Mesenchymal stem cell (in vitro differentiated cells and primary cell): ENCODE results near the gene TEX10.
"Not testable (repeated sequence)": the region's sequence is repeated elsewhere in the genome, so short reads cannot be mapped to it uniquely, and the experiment has no call there.

Source experiments
- DNase-seq: peaks from one replicate; pipeline ENCODE4 v3.0.0-alpha.2; 2013
- H2AFZ ChIP-seq: one replicate; pipeline ENCODE4 v1.6.1; 2013; ENCODE audit warnings: low read depth, mild to moderate bottlenecking, control low read depth, inconsistent platforms, low read length, moderate library complexity
- H2AK5ac ChIP-seq: 2 replicates; pipeline ENCODE4 v1.6.1; 2013; ENCODE audit warnings: low read length, moderate library complexity, mild to moderate bottlenecking, inconsistent platforms; ENCODE audit not compliant: severe bottlenecking
- H2BK120ac ChIP-seq: one replicate; pipeline ENCODE4 v1.6.1; 2013; ENCODE audit warnings: low read depth, mild to moderate bottlenecking, inconsistent platforms, low read length, moderate library complexity
- H2BK12ac ChIP-seq, 2 experiments: one replicate each; pipeline ENCODE4 v1.6.1; 2013; ENCODE audit warnings: inconsistent platforms in 2 of 2, low read length in 2 of 2, mild to moderate bottlenecking in 2 of 2, moderate library complexity in 2 of 2, control low read depth in 1 of 2
- H2BK15ac ChIP-seq: one replicate; pipeline ENCODE4 v1.6.1; 2013; ENCODE audit warnings: mild to moderate bottlenecking, low read depth, inconsistent platforms; ENCODE audit not compliant: poor library complexity, severe bottlenecking
- H2BK5ac ChIP-seq: 2 replicates; pipeline ENCODE4 v1.6.1; 2013; ENCODE audit warnings: low read depth, mild to moderate bottlenecking, low read length, control low read depth, inconsistent platforms; ENCODE audit not compliant: poor library complexity, severe bottlenecking
- H3K14ac ChIP-seq, 2 experiments: one replicate each; pipeline ENCODE4 v1.6.1; 2013; ENCODE audit warnings: inconsistent platforms in 2 of 2, low read length in 2 of 2, control low read depth in 1 of 2, mild to moderate bottlenecking in 1 of 2, moderate library complexity in 1 of 2
- H3K18ac ChIP-seq, 2 experiments: one replicate each; pipeline ENCODE4 v1.6.1; 2013; ENCODE audit warnings: inconsistent platforms in 2 of 2, low read length in 2 of 2, control low read depth in 1 of 2, low read depth in 1 of 2, mild to moderate bottlenecking in 1 of 2
- H3K23ac ChIP-seq, 2 experiments: one replicate each; pipeline ENCODE4 v1.6.1; 2013; ENCODE audit warnings: inconsistent platforms in 2 of 2, low read length in 2 of 2, mild to moderate bottlenecking in 2 of 2, moderate library complexity in 2 of 2, control low read depth in 1 of 2
- H3K27ac ChIP-seq: 2 replicates; pipeline ENCODE4 v1.5.1; 2013; ENCODE audit warnings: mild to moderate bottlenecking, moderate library complexity, low read length, control low read depth, inconsistent platforms; ENCODE audit not compliant: poor library complexity, severe bottlenecking
- H3K27me3 ChIP-seq, 2 experiments: 2 replicates each; pipeline versions ENCODE4 v1.6.1 to v1.7.0; 2013; ENCODE audit warnings: low read length in 2 of 2, mild to moderate bottlenecking in 2 of 2, moderate library complexity in 2 of 2, control low read depth in 1 of 2, inconsistent platforms in 1 of 2; ENCODE audit not compliant: control insufficient read depth in 1 of 2, insufficient read depth in 1 of 2
- H3K36me3 ChIP-seq, 2 experiments: 2 replicates each; pipeline versions ENCODE4 v1.6.1 to v1.7.0; 2013; ENCODE audit warnings: low read length in 2 of 2, control low read depth in 1 of 2, inconsistent platforms in 1 of 2, low read depth in 1 of 2, mild to moderate bottlenecking in 1 of 2; ENCODE audit not compliant: insufficient read depth in 2 of 2, control insufficient read depth in 1 of 2
- H3K4ac ChIP-seq, 2 experiments: one replicate each; pipeline ENCODE4 v1.6.1; 2013; ENCODE audit warnings: inconsistent platforms in 2 of 2, low read length in 2 of 2, mild to moderate bottlenecking in 2 of 2, moderate library complexity in 2 of 2, control low read depth in 1 of 2, low read depth in 1 of 2
- H3K4me1 ChIP-seq: 2 replicates; pipeline ENCODE4 v1.6.1; 2013; ENCODE audit warnings: low read depth, low read length, control low read depth; ENCODE audit not compliant: control insufficient read depth, insufficient read depth
- H3K4me2 ChIP-seq: 2 replicates; pipeline ENCODE4 v1.6.1; 2013; ENCODE audit warnings: low read length, mild to moderate bottlenecking, inconsistent platforms; ENCODE audit not compliant: poor library complexity, severe bottlenecking
- H3K4me3 ChIP-seq, 2 experiments: 2 replicates each; pipeline versions ENCODE4 v1.5.1 to v1.7.0; 2013; ENCODE audit warnings: low read length in 2 of 2, mild to moderate bottlenecking in 2 of 2, control low read depth in 1 of 2, low read depth in 1 of 2; ENCODE audit not compliant: insufficient read depth in 1 of 2
- H3K79me1 ChIP-seq: replicated peaks from 2 replicates; pipeline ENCODE4 v1.6.1; 2013; ENCODE audit warnings: mild to moderate bottlenecking, control low read depth, low read length, inconsistent platforms; ENCODE audit not compliant: poor library complexity, severe bottlenecking
- H3K9ac ChIP-seq: 2 replicates; pipeline ENCODE4 v1.7.0; 2013; ENCODE audit warnings: mild to moderate bottlenecking, low read length, moderate library complexity
- H3K9me3 ChIP-seq: 2 replicates; pipeline ENCODE4 v1.7.0; 2013; ENCODE audit warnings: mild to moderate bottlenecking, low read length; ENCODE audit not compliant: control insufficient read depth
- H4K8ac ChIP-seq: one replicate; pipeline ENCODE4 v1.6.1; 2013; ENCODE audit warnings: inconsistent platforms, mild to moderate bottlenecking, low read length, moderate library complexity
- H4K91ac ChIP-seq: one replicate; pipeline ENCODE4 v1.6.1; 2013; ENCODE audit warnings: mild to moderate bottlenecking, low read length, inconsistent platforms
- WGBS: methylation state at CpG from one replicate; pipeline ENCODE4 v1.1.7; 2013; ENCODE audit warnings: mixed read lengths; 5-methylcytosine and 5-hydroxymethylcytosine counted together

TEX10 gene

GRCh38 chr9:100340224-100340623 is 12.5 kb downstream of the TEX10 start:
- no peak for DNase-seq
- H2BK12ac ChIP-seq, result no peak overlapping the region
- H3K18ac ChIP-seq, result no peak overlapping the region
- peaks cover 15% of the 10 kb centered on the region for H3K79me1 ChIP-seq
- no peak overlapping the region for H2AFZ ChIP-seq
- no peaks in the 10 kb centered on the region for H3K9me3 ChIP-seq
- 100% methylated on average over 1 of the region's 2 CpGs for WGBS
- H3K27ac ChIP-seq, result no peak overlapping the region
- no peak overlapping the region for H2BK15ac ChIP-seq
- H3K23ac ChIP-seq, result no peak overlapping the region
- no peak overlapping the region for H3K4ac ChIP-seq
- no peak overlapping the region for H4K91ac ChIP-seq
- no peak overlapping the region for H2AK5ac ChIP-seq
- no peak overlapping the region for H3K4me2 ChIP-seq
- no peak overlapping the region for H2BK120ac ChIP-seq
- H2BK5ac ChIP-seq, result no peak overlapping the region
- no peak overlapping the region for H3K4me3 ChIP-seq
- peaks cover 4 to 69% of the 10 kb centered on the region in 2 experiments for H3K36me3 ChIP-seq
- no peaks in the 10 kb centered on the region for H3K4me1 ChIP-seq
- no peak overlapping the region for H4K8ac ChIP-seq
- H3K14ac ChIP-seq, result no peak overlapping the region
- no peaks in the 10 kb centered on the region for H3K27me3 ChIP-seq
- H3K9ac ChIP-seq, result no peak overlapping the region

- not testable (repeated sequence) for H2BK120ac ChIP-seq, H3K27ac ChIP-seq, H4K91ac ChIP-seq, DNase-seq, H3K23ac ChIP-seq, H3K4me2 ChIP-seq, H3K18ac ChIP-seq, H3K14ac ChIP-seq, H3K4me3 ChIP-seq, H2AFZ ChIP-seq, H2BK15ac ChIP-seq, H3K4ac ChIP-seq, H3K9me3 ChIP-seq, H2BK12ac ChIP-seq, H3K4me1 ChIP-seq, H4K8ac ChIP-seq, H3K9ac ChIP-seq, H2BK5ac ChIP-seq, H3K27me3 ChIP-seq, H2AK5ac ChIP-seq
- WGBS, result 100% methylated on average over 5 of the region's 5 CpGs
- H3K36me3 ChIP-seq, result peaks cover 4 to 69% of the 10 kb centered on the region in 2 experiments
- H3K79me1 ChIP-seq, result peaks cover 18% of the 10 kb centered on the region
Measured at GRCh38 chr9:100338736-100339135, 14.0 kb downstream of the TEX10 start.

GRCh38 chr9:100324594-100325200 is 28.0 kb downstream of the TEX10 start:
- H3K36me3 ChIP-seq, result peaks cover 4 to 73% of the 10 kb centered on the region in 2 experiments
- H3K4me3 ChIP-seq, result no peak overlapping the region
- peak; percentile 49 for DNase-seq
- no peak overlapping the region for H3K14ac ChIP-seq
- H3K4me2 ChIP-seq, result no peak overlapping the region
- no peak overlapping the region for H2BK12ac ChIP-seq
- H4K8ac ChIP-seq, result no peak overlapping the region
- no peak overlapping the region for H4K91ac ChIP-seq
- H2BK5ac ChIP-seq, result no peak overlapping the region
- H3K18ac ChIP-seq, result no peak overlapping the region
- H3K9me3 ChIP-seq, result no peaks in the 10 kb centered on the region
- no peak overlapping the region for H3K27ac ChIP-seq
- H2AK5ac ChIP-seq, result no peak overlapping the region
- H3K27me3 ChIP-seq, result no peaks in the 10 kb centered on the region
- H2AFZ ChIP-seq, result no peak overlapping the region
- H3K9ac ChIP-seq, result no peak overlapping the region
- H3K79me1 ChIP-seq, result peaks cover 10% of the 10 kb centered on the region
- H2BK120ac ChIP-seq, result no peak overlapping the region
- no peak overlapping the region for H2BK15ac ChIP-seq
- WGBS, result no CpG with 5 or more reads among the region's 4 CpGs
- no peaks in the 10 kb centered on the region for H3K4me1 ChIP-seq
- no peak overlapping the region for H3K23ac ChIP-seq
- H3K4ac ChIP-seq, result no peak overlapping the region

DNA sequence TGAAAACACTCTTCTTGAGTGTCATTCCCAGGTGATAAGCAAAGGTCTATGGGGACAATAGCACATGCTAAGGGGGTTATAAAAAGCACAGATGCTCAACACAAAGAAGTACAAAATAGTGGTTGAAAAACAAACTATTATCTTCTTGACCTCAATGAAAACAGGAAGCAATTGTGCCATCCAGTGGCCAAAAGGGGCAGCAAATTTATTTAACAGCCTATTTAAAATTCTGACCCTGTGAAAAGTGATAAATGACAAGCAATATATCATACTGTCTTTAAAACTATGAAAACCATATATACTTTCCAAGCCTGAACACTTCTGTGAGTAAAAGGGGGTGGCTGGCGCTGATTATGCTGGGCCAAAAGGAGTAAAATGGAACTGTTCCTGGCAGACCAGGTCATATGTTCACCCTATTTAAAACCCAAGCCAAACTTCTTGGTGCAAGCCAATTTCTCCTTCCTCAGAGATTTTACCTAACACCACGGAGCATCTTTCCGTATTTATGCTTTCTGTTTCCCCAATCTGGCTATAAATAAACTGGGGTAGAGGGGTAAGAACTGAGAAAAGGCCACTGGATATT is 29.7 kb downstream of the TEX10 start:
- H3K4ac ChIP-seq, result no peak overlapping the region
- H3K27ac ChIP-seq, result no peak overlapping the region
- H3K4me2 ChIP-seq, result no peak overlapping the region
- H3K14ac ChIP-seq, result no peak overlapping the region
- H4K8ac ChIP-seq, result no peak overlapping the region
- no peaks in the 10 kb centered on the region for H3K27me3 ChIP-seq
- peak; percentile 53 for DNase-seq
- no peak overlapping the region for H2BK5ac ChIP-seq
- H3K36me3 ChIP-seq, result peaks cover 4 to 65% of the 10 kb centered on the region in 2 experiments
- H3K18ac ChIP-seq, result no peak overlapping the region
- H3K9ac ChIP-seq, result no peak overlapping the region
- H2BK15ac ChIP-seq, result no peak overlapping the region
- no peaks in the 10 kb centered on the region for H3K4me1 ChIP-seq
- no peak overlapping the region for H4K91ac ChIP-seq
- H2BK120ac ChIP-seq, result no peak overlapping the region
- H3K9me3 ChIP-seq, result no peaks in the 10 kb centered on the region
- H2AK5ac ChIP-seq, result no peak overlapping the region
- peaks cover 9% of the 10 kb centered on the region for H3K79me1 ChIP-seq
- no peak overlapping the region for H3K23ac ChIP-seq
- no peak overlapping the region for H2AFZ ChIP-seq
- no peak overlapping the region for H2BK12ac ChIP-seq
- WGBS, result 100% methylated on average over 1 of the region's 3 CpGs
- H3K4me3 ChIP-seq, result no peak overlapping the region
